GM12874 (cell line): ENCODE data around the gene SPTBN5.

Source experiments
- CTCF ChIP-seq: IDR thresholded peaks from 2 replicates; pipeline ENCODE4 v1.5.1; 2011; ENCODE audit warnings: low read depth, mild to moderate bottlenecking, control low read depth, low read length, moderate library complexity; ENCODE audit not compliant: insufficient read depth

SPTBN5 gene

GRCh38 chr15:41853831-41854230, 40.0 kb downstream of the SPTBN5 start:
- no peak for TF ChIP-seq CTCF

- no peak for TF ChIP-seq CTCF
Measured at GRCh38 chr15:41852736-41853590, 40.9 kb downstream of the SPTBN5 start.

- TF ChIP-seq CTCF, result no peak
Measured at GRCh38 chr15:41851755-41852370, 42.0 kb downstream of the SPTBN5 start.

- TF ChIP-seq CTCF, result no peak
Measured at GRCh38 chr15:41851167-41851523, 42.7 kb downstream of the SPTBN5 start.

GRCh38 chr15:41850482-41851166, 43.2 kb downstream of the SPTBN5 start:
- TF ChIP-seq CTCF, result no peak

- TF ChIP-seq CTCF, result no peak
Measured at GRCh38 chr15:41849861-41850260, 44.0 kb downstream of the SPTBN5 start.

GRCh38 chr15:41849204-41849603, 44.6 kb downstream of the SPTBN5 start:
- no peak for TF ChIP-seq CTCF
